K562 (cell line): ENCODE results near the gene SUB1. TPM values are rescaled to one million over a fixed set of nuclear protein-coding genes. Genes with fewer than 3 reads are reported as not detected.

Source experiments
- ARID2 ChIP-seq: fragments of 450-650 bp; IDR thresholded peaks from 2 replicates; pipeline ENCODE4 v1.6.1; 2017; ENCODE audit warnings: antibody characterized with exemption, mild to moderate bottlenecking
- ATF7 ChIP-seq: fragments of 450-650 bp; IDR thresholded peaks from 2 replicates; pipeline ENCODE4 v1.7.1; 2014; ENCODE audit warnings: mild to moderate bottlenecking, moderate library complexity
- CEBPZ ChIP-seq: fragments of 150-350 bp; IDR thresholded peaks from 2 replicates; pipeline ENCODE4 v1.6.1; 2014; ENCODE audit warnings: low read depth, mild to moderate bottlenecking, low read length, borderline replicate concordance
- CTBP1 ChIP-seq: fragments of 450-650 bp; IDR thresholded peaks from 2 replicates; pipeline ENCODE4 v1.6.1; 2016; ENCODE audit warnings: borderline replicate concordance
- GABPB1 ChIP-seq: sonication (generic); formaldehyde crosslinking; IDR thresholded peaks from 2 replicates; pipeline ENCODE4 v1.8.0; 2022; ENCODE audit warnings: mild to moderate bottlenecking, missing genetic modification reagents
- PHF8 ChIP-seq: fragments of 200-600 bp; sonication (generic); IDR thresholded peaks from 2 replicates; pipeline ENCODE4 v1.6.1; 2012; ENCODE audit warnings: mixed run types, mild to moderate bottlenecking, inconsistent platforms, low read length, moderate library complexity, borderline replicate concordance
- SFPQ ChIP-seq: fragments of 200-400 bp; formaldehyde crosslinking; IDR thresholded peaks from 2 replicates; pipeline ENCODE4 v1.6.1; 2017; ENCODE audit warnings: mild to moderate bottlenecking, low read depth, low read length, moderate library complexity
- SMARCA4 ChIP-seq: fragments of 450-650 bp; IDR thresholded peaks from 2 replicates; pipeline ENCODE4 v1.6.1; 2016
- TAF9B ChIP-seq: fragments of 450-650 bp; IDR thresholded peaks from 2 replicates; pipeline ENCODE4 v1.6.1; 2018; ENCODE audit warnings: mild to moderate bottlenecking; ENCODE audit not compliant: partially characterized antibody
- XRCC3 ChIP-seq: fragments of 450-650 bp; IDR thresholded peaks from 2 replicates; pipeline ENCODE4 v1.6.1; 2017; ENCODE audit warnings: mild to moderate bottlenecking, moderate library complexity
- ZNF609 ChIP-seq: sonication (generic); formaldehyde crosslinking; IDR thresholded peaks from 2 replicates; pipeline ENCODE4 v1.8.1; 2023; ENCODE audit warnings: missing genetic modification reagents, mild to moderate bottlenecking, borderline replicate concordance
- ZNF740 ChIP-seq, 3 experiments: fragments of 200-800 bp in 1 of 3; sonication (Bioruptor generic) in 1 of 3; sonication (generic) in 1 of 3; formaldehyde crosslinking in 1 of 3; IDR thresholded peaks; 2 replicates each; pipeline versions ENCODE4 v1.6.1 to v1.8.0; 2016 to 2022; ENCODE audit warnings: mild to moderate bottlenecking in 2 of 3, missing compliant biosample characterization in 2 of 3, missing genetic modification characterization in 2 of 3, missing genetic modification reagents in 1 of 3
- ZSCAN32 ChIP-seq: fragments of 450-650 bp; formaldehyde crosslinking; IDR thresholded peaks from 2 replicates; pipeline ENCODE4 v1.4.0; 2020; ENCODE audit warnings: mild to moderate bottlenecking, moderate library complexity
- polyA plus RNA-seq, 8 experiments: library from polyadenylated mRNA; depleted of rRNA in 4 of 8; stranded (reverse) in 5 of 8; unstranded in 3 of 8; fragments of >200 nt; fragmentation: Nextera tagmentation in 2 of 8; fragmentation: Illumina TruSeq in 1 of 8; extraction: Ambion mirVana in 2 of 8; extraction: Trizol in 1 of 8; gene quantifications; 2 replicates each; pipeline versions ENCODE4 v1.2.1 to v1.2.3, GENCODE V29; 2011 to 2014; ENCODE audit warnings: inconsistent platforms in 1 of 8, missing spikeins in 1 of 8
- total RNA-seq, 7 experiments: library from RNA; depleted of rRNA in 6 of 7; stranded (reverse); fragments of >200 nt in 6 of 7; fragmentation: Illumina TruSeq in 2 of 7; extraction: Trizol in 2 of 7; gene quantifications; 2 replicates each; pipeline versions ENCODE4 v1.2.1 to v1.2.3, GENCODE V29; 2011 to 2021; ENCODE audit warnings: low replicate concordance in 1 of 7

Gene SUB1
- total and polyA plus RNA-seq, 9 of the 15 experiments (the other 6 are each of a cell fraction or from before 2014, with no cell fraction given), result 336 to 1,031 (median 700) TPM

- no peak for TF ChIP-seq CEBPZ
- no peak for TF ChIP-seq TAF9B
- TF ChIP-seq CTBP1, result no peak
- TF ChIP-seq ZNF609 (CRISPR knock-in tag), result no peak
- no peak for TF ChIP-seq ZNF740 (CRISPR knock-in tag; IDR thresholded peaks at IDR 0.05)
- TF ChIP-seq ZNF740 (tag; IDR thresholded peaks at IDR 0.05), result no peak
- no peak for TF ChIP-seq SFPQ
- TF ChIP-seq ARID2, result 0 out of 2 replicates have a peak, but pooled peaks have one; percentile 17
- TF ChIP-seq XRCC3, result no peak
- TF ChIP-seq SMARCA4, result 0 out of 2 replicates have a peak, but pooled peaks have one; percentile 11
- TF ChIP-seq ZSCAN32 (CRISPR knock-in tag), result no peak
- TF ChIP-seq ATF7, result no peak
- no peak for TF ChIP-seq PHF8
- TF ChIP-seq GABPB1, result no peak
Measured at GRCh38 chr5:32586276-32586599, 881 bp downstream of the SUB1 start (continued).
